Measurements from ENCODE around the gene CALCOCO1. TPM values are rescaled to one million over a fixed set of nuclear protein-coding genes. Genes with fewer than 3 reads are reported as not detected.

CALCOCO1 gene
- total and polyA plus RNA-seq, 2 of the 8 experiments (the other 6 are each of a cell fraction or from before 2014, with no cell fraction given) = 20.3 to 39.3 TPM

DNA sequence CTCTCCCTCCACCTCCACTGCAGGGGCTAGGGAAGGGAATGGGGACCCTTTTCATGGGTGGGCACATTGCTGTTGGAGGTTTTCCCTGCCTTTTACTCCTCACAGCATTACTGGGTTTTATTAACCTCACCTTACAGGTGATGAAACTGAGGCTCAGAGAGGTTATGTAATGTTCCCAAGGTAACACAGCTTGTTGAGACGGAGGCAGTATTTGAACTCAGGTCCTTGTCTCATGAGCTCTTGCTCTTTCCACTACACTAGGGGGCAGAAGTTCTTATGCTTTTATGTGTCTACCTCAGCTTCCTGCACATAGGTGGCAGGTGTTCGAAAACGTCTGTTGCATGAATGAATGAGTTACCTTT, 12.9 kb upstream of the CALCOCO1 start:
- CTCF ChIA-PET (ENCODE audit: partially characterized antibody) = interaction anchor here (1.2 to 21.0 kb wide), 5 partner anchors 17 to 40 kb away, joined by 3 to 531 read pairs (median 13); no protein-coding TSS in a partner anchor
- Histone ChIP-seq H4K91ac (replicated peaks; ENCODE audit: insufficient read length, low read length) (no peak overlapping the region), H3K4ac (replicated peaks; ENCODE audit: insufficient read length, low read depth, low read length) (no peak overlapping the region), H3K23me2 (ENCODE audit: low read depth, low read length) (peaks cover 17% of the 10 kb centered on the region), H3K27me3 (replicated peaks in 1 of 4; ENCODE audit: control insufficient read depth in 3 of 4, extremely low read depth in 1 of 4, insufficient read depth in 3 of 4, low read length in 3 of 4) (peaks cover 30 to 80% (median 60%) of the 10 kb centered on the region in 4 experiments), H2BK20ac (ENCODE audit: low read length) (no peak overlapping the region), H4K5ac (ENCODE audit: insufficient read length, low read depth, low read length) (no peak overlapping the region), H4K8ac (ENCODE audit: extremely low read depth, insufficient read depth, low read length) (no peak overlapping the region), H3K36me3 (ENCODE audit: control insufficient read depth in 2 of 4, insufficient read depth in 4 of 4, low read length in 3 of 4) (no peaks in the 10 kb centered on the region), H2BK5ac (ENCODE audit: low read depth, low read length) (no peak overlapping the region), H3K4me3 (ENCODE audit: extremely low read depth in 1 of 4, insufficient read depth in 2 of 4, low read depth in 3 of 4, low read length in 4 of 4) (peak overlapping the region in 3 of 4 experiments; percentile 7 to 70 (median 58); a peak in 3 of 8 replicates), H3K27ac (ENCODE audit: low read depth, low read length) (no peak overlapping the region), H4K20me1 (replicated peaks in 1 of 2; ENCODE audit: control insufficient read depth in 1 of 2, insufficient read depth in 2 of 2, low read length in 2 of 2) (no peaks in the 10 kb centered on the region), H3K23ac (ENCODE audit: insufficient read length) (no peak overlapping the region), H2BK15ac (ENCODE audit: low read length) (no peak overlapping the region), H3K4me2 (ENCODE audit: insufficient read depth in 1 of 2, low read depth in 2 of 2, low read length in 2 of 2) (peak overlapping the region; percentile 73 to 85), H2AFZ (ENCODE audit: low read length) (no peak overlapping the region), H2AK5ac (ENCODE audit: low read depth, low read length) (no peak overlapping the region), H3K79me1 (ENCODE audit: low read depth, low read length) (no peaks in the 10 kb centered on the region), H3K79me2 (ENCODE audit: control insufficient read depth in 1 of 2, insufficient read depth in 2 of 2, low read length in 2 of 2) (no peaks in the 10 kb centered on the region), H3K4me1 (replicated peaks in 1 of 4; ENCODE audit: control insufficient read depth in 3 of 4, insufficient read depth in 4 of 4, low read length in 3 of 4) (peaks cover 0 to 13% (median 7%) of the 10 kb centered on the region in 4 experiments; a peak in 5 of 7 replicates), H3K14ac (ENCODE audit: insufficient read length) (no peak overlapping the region), H2BK120ac (replicated peaks; ENCODE audit: low read depth, low read length) (no peak overlapping the region), H2BK12ac (ENCODE audit: low read depth, low read length) (no peak overlapping the region), H3K9ac (replicated peaks in 1 of 4; ENCODE audit: extremely low read depth in 1 of 4, low read depth in 3 of 4, low read length in 3 of 4) (no peak overlapping the region), H3K56ac (replicated peaks; ENCODE audit: insufficient read length, low read depth, low read length) (no peak overlapping the region), H3K18ac (ENCODE audit: extremely low read depth, low read length) (no peak overlapping the region), H3K9me3 (ENCODE audit: insufficient read depth in 2 of 2, low read depth in 1 of 2, low read length in 1 of 2) (no peaks in the 10 kb centered on the region)
- DNase-seq (ENCODE audit: low read depth in 1 of 2, low spot score in 2 of 2) (no peak), FAIRE-seq (no peak)
- POLR2A ChIA-PET (ENCODE audit: partially characterized antibody) = interaction anchor here (1.5 kb wide), 1 partner anchor 9 kb away, joined by 3 read pairs; no protein-coding TSS in a partner anchor
- 72% methylated on average over 3 of the region's 3 CpGs; no CpG with 5 or more reads in 1 of the 2 experiments for WGBS, 2 experiments (ENCODE audit: extremely low coverage in 1 of 2, insufficient coverage in 1 of 2, insufficient read length in 1 of 2, insufficient replicate concordance in 2 of 2, low coverage in 1 of 2, low lambda C conversion rate in 2 of 2, missing lambda C conversion rate in 1 of 2)
- no peak for TF ChIP-seq ASH2L (IDR thresholded peaks at IDR 0.05; ENCODE audit: low read length)
- TF ChIP-seq SUZ12 (IDR thresholded peaks at IDR 0.05; ENCODE audit: low read length) = no peak
- TF ChIP-seq BRCA1 (IDR thresholded peaks at IDR 0.05; ENCODE audit: low read depth, low read length) = no peak
- TF ChIP-seq, protein P1, sequence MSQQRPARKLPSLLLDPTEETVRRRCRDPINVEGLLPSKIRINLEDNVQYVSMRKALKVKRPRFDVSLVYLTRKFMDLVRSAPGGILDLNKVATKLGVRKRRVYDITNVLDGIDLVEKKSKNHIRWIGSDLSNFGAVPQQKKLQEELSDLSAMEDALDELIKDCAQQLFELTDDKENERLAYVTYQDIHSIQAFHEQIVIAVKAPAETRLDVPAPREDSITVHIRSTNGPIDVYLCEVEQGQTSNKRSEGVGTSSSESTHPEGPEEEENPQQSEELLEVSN (IDR thresholded peaks at IDR 0.05) = no peak
- peak; percentile 85 for TF ChIP-seq KDM1A (IDR thresholded peaks at IDR 0.05; ENCODE audit: borderline replicate concordance, low read length)
- TF ChIP-seq CREB1 (IDR thresholded peaks at IDR 0.05) = no peak
- TF ChIP-seq, protein P2, sequence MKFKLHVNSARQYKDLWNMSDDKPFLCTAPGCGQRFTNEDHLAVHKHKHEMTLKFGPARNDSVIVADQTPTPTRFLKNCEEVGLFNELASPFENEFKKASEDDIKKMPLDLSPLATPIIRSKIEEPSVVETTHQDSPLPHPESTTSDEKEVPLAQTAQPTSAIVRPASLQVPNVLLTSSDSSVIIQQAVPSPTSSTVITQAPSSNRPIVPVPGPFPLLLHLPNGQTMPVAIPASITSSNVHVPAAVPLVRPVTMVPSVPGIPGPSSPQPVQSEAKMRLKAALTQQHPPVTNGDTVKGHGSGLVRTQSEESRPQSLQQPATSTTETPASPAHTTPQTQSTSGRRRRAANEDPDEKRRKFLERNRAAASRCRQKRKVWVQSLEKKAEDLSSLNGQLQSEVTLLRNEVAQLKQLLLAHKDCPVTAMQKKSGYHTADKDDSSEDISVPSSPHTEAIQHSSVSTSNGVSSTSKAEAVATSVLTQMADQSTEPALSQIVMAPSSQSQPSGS (IDR thresholded peaks at IDR 0.05; ENCODE audit: low read length) = no peak
- TF ChIP-seq BACH1 (IDR thresholded peaks at IDR 0.05; ENCODE audit: low read length) = 0 out of 2 replicates have a peak, but pooled peaks have one; percentile 16
- no peak for TF ChIP-seq RNF2 (IDR thresholded peaks at IDR 0.05; ENCODE audit: borderline replicate concordance, low read depth, low read length, missing control alignments, poor library complexity, severe bottlenecking)
